ENCODE data around the gene SRGN. TPM values are rescaled to one million over a fixed set of nuclear protein-coding genes. Genes with fewer than 3 reads are reported as not detected.

The SRGN gene
- total RNA-seq, 1 donor from 2014 or later = not detected

DNA sequence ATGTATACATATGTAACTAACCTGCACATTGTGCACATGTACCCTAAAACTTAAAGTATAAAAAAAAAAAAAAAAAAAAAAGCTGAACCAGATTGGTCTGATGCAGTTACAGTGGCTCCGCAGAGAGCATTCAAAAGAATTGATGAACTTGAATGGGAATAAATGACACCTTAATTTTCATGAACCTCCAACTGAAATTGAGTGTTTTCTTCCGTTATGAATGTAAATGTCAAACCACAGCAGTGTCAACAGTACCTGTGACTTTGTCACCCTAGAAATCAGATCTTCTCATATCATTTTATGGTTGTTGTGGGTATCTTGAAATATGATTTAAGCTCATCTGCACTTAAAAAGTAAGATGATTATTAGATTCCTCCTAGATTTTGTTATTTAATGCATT lies 32.7 kb upstream of the SRGN start:
- TF ChIP-seq EZH2phosphoT487 (IDR thresholded peaks at IDR 0.05) = no peak
- TF ChIP-seq EZH2 (IDR thresholded peaks at IDR 0.05) = no peak
- Histone ChIP-seq H2AFZ (replicated peaks) (no peak overlapping the region), H3K36me3 (no peaks in the 10 kb centered on the region), H3K9me3 (ENCODE audit: low read depth) (no peaks in the 10 kb centered on the region), H3K4me1 (peaks cover 9% of the 10 kb centered on the region), H3K9ac (no peak overlapping the region), H3K4me2 (no peak overlapping the region), H3K27ac (no peak overlapping the region), H4K20me1 (ENCODE audit: low read depth) (no peaks in the 10 kb centered on the region), H3K27me3 (no peaks in the 10 kb centered on the region), H3F3A (ENCODE audit: low read depth) (no peaks in the 10 kb centered on the region), H3K4me3 (no peak overlapping the region), H3K79me2 (ENCODE audit: low read depth) (no peaks in the 10 kb centered on the region)
- H3K4me3 Mint-ChIP-seq = no peak overlapping the region
- no peak for DNase-seq (ENCODE audit: low spot score)
- H3K4me1 Mint-ChIP-seq = peaks cover 10% of the 10 kb centered on the region
- H3K9me3 Mint-ChIP-seq = no peaks in the 10 kb centered on the region
- H3K27me3 Mint-ChIP-seq (ENCODE audit: insufficient read depth, low read depth) = peaks cover 4% of the 10 kb centered on the region
- H3K27ac Mint-ChIP-seq = no peak overlapping the region
- no peaks in the 10 kb centered on the region for H3K36me3 Mint-ChIP-seq

DNA sequence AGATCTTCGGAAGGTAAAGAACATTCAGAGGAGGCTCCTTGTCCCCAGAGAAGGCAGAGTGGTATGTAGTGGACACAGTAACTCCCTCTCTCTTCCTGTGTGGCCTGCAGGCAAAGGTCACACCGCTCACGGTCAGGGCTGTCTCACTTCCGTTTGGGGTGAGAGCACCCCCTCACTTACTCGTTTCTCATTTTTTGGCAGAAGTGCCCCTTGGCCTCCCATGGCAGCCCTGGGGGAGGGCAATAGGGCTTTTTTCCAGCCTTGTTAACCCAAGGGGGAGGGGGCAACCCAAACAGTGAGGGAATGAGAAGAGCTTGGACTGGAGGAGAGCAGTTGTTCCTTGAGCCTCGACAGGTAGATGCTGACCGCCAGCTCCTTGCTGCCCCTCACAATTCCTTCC lies 31.8 kb upstream of the SRGN start:
- Mint-ChIP-seq H3K4me3 (no peak overlapping the region), H3K4me1 (peaks cover 10% of the 10 kb centered on the region), H3K36me3 (no peaks in the 10 kb centered on the region), H3K27ac (no peak overlapping the region), H3K9me3 (no peaks in the 10 kb centered on the region), H3K27me3 (ENCODE audit: insufficient read depth, low read depth) (peaks cover 4% of the 10 kb centered on the region)
- Histone ChIP-seq H3K27ac (no peak overlapping the region), H3F3A (ENCODE audit: low read depth) (no peaks in the 10 kb centered on the region), H3K27me3 (no peaks in the 10 kb centered on the region), H3K4me1 (peaks cover 9% of the 10 kb centered on the region), H3K9me3 (ENCODE audit: low read depth) (no peaks in the 10 kb centered on the region), H3K9ac (no peak overlapping the region), H3K36me3 (no peaks in the 10 kb centered on the region), H3K79me2 (ENCODE audit: low read depth) (no peaks in the 10 kb centered on the region), H2AFZ (replicated peaks) (no peak overlapping the region), H4K20me1 (ENCODE audit: low read depth) (no peaks in the 10 kb centered on the region), H3K4me3 (no peak overlapping the region), H3K4me2 (no peak overlapping the region)
- DNase-seq (ENCODE audit: low spot score) = no peak
- no peak for TF ChIP-seq EZH2phosphoT487 (IDR thresholded peaks at IDR 0.05)
- TF ChIP-seq, protein P1, sequence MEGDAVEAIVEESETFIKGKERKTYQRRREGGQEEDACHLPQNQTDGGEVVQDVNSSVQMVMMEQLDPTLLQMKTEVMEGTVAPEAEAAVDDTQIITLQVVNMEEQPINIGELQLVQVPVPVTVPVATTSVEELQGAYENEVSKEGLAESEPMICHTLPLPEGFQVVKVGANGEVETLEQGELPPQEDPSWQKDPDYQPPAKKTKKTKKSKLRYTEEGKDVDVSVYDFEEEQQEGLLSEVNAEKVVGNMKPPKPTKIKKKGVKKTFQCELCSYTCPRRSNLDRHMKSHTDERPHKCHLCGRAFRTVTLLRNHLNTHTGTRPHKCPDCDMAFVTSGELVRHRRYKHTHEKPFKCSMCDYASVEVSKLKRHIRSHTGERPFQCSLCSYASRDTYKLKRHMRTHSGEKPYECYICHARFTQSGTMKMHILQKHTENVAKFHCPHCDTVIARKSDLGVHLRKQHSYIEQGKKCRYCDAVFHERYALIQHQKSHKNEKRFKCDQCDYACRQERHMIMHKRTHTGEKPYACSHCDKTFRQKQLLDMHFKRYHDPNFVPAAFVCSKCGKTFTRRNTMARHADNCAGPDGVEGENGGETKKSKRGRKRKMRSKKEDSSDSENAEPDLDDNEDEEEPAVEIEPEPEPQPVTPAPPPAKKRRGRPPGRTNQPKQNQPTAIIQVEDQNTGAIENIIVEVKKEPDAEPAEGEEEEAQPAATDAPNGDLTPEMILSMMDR (IDR thresholded peaks at IDR 0.05) = no peak
- no peak for TF ChIP-seq EZH2 (IDR thresholded peaks at IDR 0.05)

DNA sequence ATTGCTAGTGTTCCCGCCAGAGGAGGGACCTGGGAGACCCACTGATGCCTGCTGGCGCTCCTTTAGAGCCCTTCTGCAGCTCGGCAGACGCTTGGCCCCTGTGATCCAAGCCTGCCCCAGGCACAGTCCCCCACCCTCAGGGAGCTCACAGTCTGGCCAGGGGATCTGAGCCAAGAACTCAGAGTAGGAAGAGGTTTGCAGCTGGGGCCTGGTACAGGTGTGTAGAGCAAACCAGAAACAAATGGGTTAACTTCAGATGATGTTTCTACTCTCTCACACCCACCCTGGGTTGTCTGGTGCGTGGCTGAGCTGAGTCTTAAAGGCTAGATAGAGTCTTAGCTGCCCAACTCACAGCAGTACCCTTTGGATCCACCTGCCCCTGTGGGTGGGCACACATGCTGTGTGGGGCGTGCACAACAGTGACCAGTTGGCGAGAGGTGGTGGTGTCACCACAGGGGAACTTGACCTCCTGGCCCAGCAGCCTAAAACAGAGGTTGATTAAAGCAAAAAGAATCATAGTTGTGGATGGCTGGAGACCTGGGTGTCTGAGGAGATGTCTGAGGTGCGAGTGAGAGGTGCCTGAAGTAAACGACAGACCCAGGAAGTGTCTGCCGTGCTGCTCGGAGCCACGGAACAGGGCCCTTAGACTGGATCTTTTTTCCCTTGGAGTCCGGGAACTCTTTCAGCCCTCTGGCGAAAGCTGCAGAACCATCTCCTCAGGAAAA lies 31.2 kb upstream of the SRGN start:
- Histone ChIP-seq H3K4me1 (peaks cover 9% of the 10 kb centered on the region), H3K9me3 (ENCODE audit: low read depth) (no peaks in the 10 kb centered on the region), H3K36me3 (no peaks in the 10 kb centered on the region), H3K4me3 (no peak overlapping the region), H3K9ac (no peak overlapping the region), H3K27ac (no peak overlapping the region), H2AFZ (replicated peaks) (peak overlapping the region; percentile 82), H3K27me3 (no peaks in the 10 kb centered on the region), H4K20me1 (ENCODE audit: low read depth) (no peaks in the 10 kb centered on the region), H3F3A (ENCODE audit: low read depth) (no peaks in the 10 kb centered on the region), H3K4me2 (no peak overlapping the region), H3K79me2 (ENCODE audit: low read depth) (no peaks in the 10 kb centered on the region)
- H3K36me3 Mint-ChIP-seq = no peaks in the 10 kb centered on the region
- DNase-seq (ENCODE audit: low spot score) = no peak
- peak overlapping the region; percentile 47 for H3K27ac Mint-ChIP-seq
- TF ChIP-seq EZH2 (IDR thresholded peaks at IDR 0.05) (no peak), EZH2phosphoT487 (IDR thresholded peaks at IDR 0.05) (no peak)
- TF ChIP-seq, protein P1 (IDR thresholded peaks at IDR 0.05) = no peak
- H3K9me3 Mint-ChIP-seq = no peaks in the 10 kb centered on the region
- H3K27me3 Mint-ChIP-seq (ENCODE audit: insufficient read depth, low read depth) = peaks cover 4% of the 10 kb centered on the region
- no peak overlapping the region for H3K4me3 Mint-ChIP-seq
- peaks cover 10% of the 10 kb centered on the region for H3K4me1 Mint-ChIP-seq

DNA sequence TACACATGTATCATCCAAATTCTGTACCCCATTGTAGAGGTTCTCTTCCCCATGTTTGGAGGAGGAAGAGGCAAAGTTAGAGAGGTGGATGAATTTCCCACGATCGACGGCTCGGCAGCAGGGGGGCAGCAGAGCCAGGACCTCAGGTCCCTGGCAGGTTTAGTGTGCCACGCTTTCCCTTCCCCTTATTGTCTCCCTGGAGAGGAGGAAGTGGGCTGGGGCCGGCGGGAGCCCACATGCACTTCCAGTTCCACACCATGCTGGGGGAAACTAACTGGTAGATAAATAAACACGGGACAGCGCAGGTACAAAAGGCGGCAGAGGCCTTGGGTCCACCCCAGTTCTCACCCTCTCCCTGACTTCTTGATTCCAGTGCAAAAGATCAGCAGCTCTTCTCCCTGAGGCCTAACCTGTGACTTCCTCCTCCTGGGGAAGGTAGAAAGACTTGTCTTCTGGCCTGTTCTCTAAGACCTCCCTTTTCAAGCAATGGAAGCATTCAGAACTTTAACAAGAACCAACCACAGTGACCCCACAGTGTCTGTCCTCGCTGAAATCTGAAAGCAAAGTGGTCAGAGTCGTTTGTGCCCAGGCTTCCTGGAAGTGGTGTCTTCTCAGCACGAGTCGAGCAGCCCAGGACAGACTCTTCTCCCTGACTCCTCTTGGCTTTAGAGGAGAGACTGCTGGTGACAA lies 30.5 kb upstream of the SRGN start:
- Histone ChIP-seq H3K4me1 (peaks cover 6% of the 10 kb centered on the region), H3K9ac (no peak overlapping the region), H3K4me3 (no peak overlapping the region), H3K4me2 (no peak overlapping the region), H2AFZ (replicated peaks) (peak overlapping the region; percentile 82), H3K27ac (no peak overlapping the region), H3K36me3 (no peaks in the 10 kb centered on the region), H4K20me1 (ENCODE audit: low read depth) (no peaks in the 10 kb centered on the region), H3K9me3 (ENCODE audit: low read depth) (no peaks in the 10 kb centered on the region), H3F3A (ENCODE audit: low read depth) (no peaks in the 10 kb centered on the region), H3K27me3 (no peaks in the 10 kb centered on the region), H3K79me2 (ENCODE audit: low read depth) (no peaks in the 10 kb centered on the region)
- Mint-ChIP-seq H3K9me3 (no peaks in the 10 kb centered on the region), H3K4me3 (no peak overlapping the region), H3K4me1 (peaks cover 7% of the 10 kb centered on the region), H3K36me3 (no peaks in the 10 kb centered on the region), H3K27ac (no peak overlapping the region), H3K27me3 (ENCODE audit: insufficient read depth, low read depth) (peaks cover 4% of the 10 kb centered on the region)
- TF ChIP-seq, protein P1 (IDR thresholded peaks at IDR 0.05) = no peak
- no peak for TF ChIP-seq EZH2 (IDR thresholded peaks at IDR 0.05)
- TF ChIP-seq EZH2phosphoT487 (IDR thresholded peaks at IDR 0.05) = no peak
- DNase-seq (ENCODE audit: low spot score) = no peak

Data from neural progenitor cell (in vitro differentiated cells).